ENCODE measurements around the gene RNF148.

RNF148 gene

GRCh38 chr7:122702872-122703510 is at the start of gene RNF148:
RNF148 (minus strand) TSS chr7:122702922; CDS start chr7:122702750, 172 bp downstream.
- Mint-ChIP-seq H3K27me3 (no peaks in the 10 kb centered on the region), H3K36me3 (ENCODE audit: low read depth) (no peaks in the 10 kb centered on the region), H3K4me1 (ENCODE audit: low read depth) (no peaks in the 10 kb centered on the region), H3K9me3 (peaks cover 10% of the 10 kb centered on the region), H3K27ac (no peak within 1 kb of the TSS), H3K4me3 (no peak within 1 kb of the TSS)

- H3K4me3 Mint-ChIP-seq: no peak overlapping the region
- no peaks in the 10 kb centered on the region for H3K27me3 Mint-ChIP-seq
- no peaks in the 10 kb centered on the region for H3K4me1 Mint-ChIP-seq (ENCODE audit: low read depth)
- no peak overlapping the region for H3K27ac Mint-ChIP-seq
- peaks cover 3% of the 10 kb centered on the region for H3K9me3 Mint-ChIP-seq
- no peaks in the 10 kb centered on the region for H3K36me3 Mint-ChIP-seq (ENCODE audit: low read depth)
Observed at GRCh38 chr7:122750389-122750788, 47.7 kb upstream of the RNF148 start.

GRCh38 chr7:122748195-122748594 is 45.5 kb upstream of the RNF148 start:
- H3K27me3 Mint-ChIP-seq: no peaks in the 10 kb centered on the region
- no peak overlapping the region for H3K4me3 Mint-ChIP-seq
- H3K4me1 Mint-ChIP-seq (ENCODE audit: low read depth): no peaks in the 10 kb centered on the region
- H3K9me3 Mint-ChIP-seq: peaks cover 4% of the 10 kb centered on the region
- H3K36me3 Mint-ChIP-seq (ENCODE audit: low read depth): no peaks in the 10 kb centered on the region
- H3K27ac Mint-ChIP-seq: no peak overlapping the region

GRCh38 chr7:122746948-122747347 is 44.2 kb upstream of the RNF148 start:
- no peak overlapping the region for H3K4me3 Mint-ChIP-seq
- no peaks in the 10 kb centered on the region for H3K4me1 Mint-ChIP-seq (ENCODE audit: low read depth)
- H3K27me3 Mint-ChIP-seq: no peaks in the 10 kb centered on the region
- no peak overlapping the region for H3K27ac Mint-ChIP-seq
- H3K9me3 Mint-ChIP-seq: peaks cover 4% of the 10 kb centered on the region
- H3K36me3 Mint-ChIP-seq (ENCODE audit: low read depth): no peaks in the 10 kb centered on the region

- Mint-ChIP-seq H3K36me3 (ENCODE audit: low read depth) (no peaks in the 10 kb centered on the region), H3K4me1 (ENCODE audit: low read depth) (no peaks in the 10 kb centered on the region), H3K9me3 (peaks cover 9% of the 10 kb centered on the region), H3K4me3 (no peak overlapping the region), H3K27ac (no peak overlapping the region), H3K27me3 (no peaks in the 10 kb centered on the region)
Observed at GRCh38 chr7:122743211-122743610, 40.5 kb upstream of the RNF148 start.

GRCh38 chr7:122738947-122739346 is 36.2 kb upstream of the RNF148 start:
- Mint-ChIP-seq H3K27ac (no peak overlapping the region), H3K4me3 (no peak overlapping the region), H3K27me3 (no peaks in the 10 kb centered on the region), H3K36me3 (ENCODE audit: low read depth) (no peaks in the 10 kb centered on the region), H3K4me1 (ENCODE audit: low read depth) (no peaks in the 10 kb centered on the region), H3K9me3 (peaks cover 6% of the 10 kb centered on the region)

GRCh38 chr7:122736183-122736582 is 33.5 kb upstream of the RNF148 start:
- H3K9me3 Mint-ChIP-seq: peaks cover 7% of the 10 kb centered on the region
- H3K4me1 Mint-ChIP-seq (ENCODE audit: low read depth): no peaks in the 10 kb centered on the region
- H3K27me3 Mint-ChIP-seq: no peaks in the 10 kb centered on the region
- no peaks in the 10 kb centered on the region for H3K36me3 Mint-ChIP-seq (ENCODE audit: low read depth)
- no peak overlapping the region for H3K27ac Mint-ChIP-seq
- H3K4me3 Mint-ChIP-seq: no peak overlapping the region

- no peaks in the 10 kb centered on the region for H3K4me1 Mint-ChIP-seq (ENCODE audit: low read depth)
- no peaks in the 10 kb centered on the region for H3K36me3 Mint-ChIP-seq (ENCODE audit: low read depth)
- H3K27ac Mint-ChIP-seq: no peak overlapping the region
- H3K27me3 Mint-ChIP-seq: no peaks in the 10 kb centered on the region
- H3K9me3 Mint-ChIP-seq: peaks cover 4% of the 10 kb centered on the region
- no peak overlapping the region for H3K4me3 Mint-ChIP-seq
Observed at GRCh38 chr7:122727759-122728158, 25.0 kb upstream of the RNF148 start.

- Mint-ChIP-seq H3K4me3 (no peak overlapping the region), H3K27me3 (no peaks in the 10 kb centered on the region), H3K9me3 (peaks cover 4% of the 10 kb centered on the region), H3K27ac (no peak overlapping the region), H3K4me1 (ENCODE audit: low read depth) (no peaks in the 10 kb centered on the region), H3K36me3 (ENCODE audit: low read depth) (no peaks in the 10 kb centered on the region)
Observed at GRCh38 chr7:122727354-122727753, 24.6 kb upstream of the RNF148 start.

- Mint-ChIP-seq H3K4me3 (no peak overlapping the region), H3K36me3 (ENCODE audit: low read depth) (no peaks in the 10 kb centered on the region), H3K27ac (no peak overlapping the region), H3K27me3 (no peaks in the 10 kb centered on the region), H3K9me3 (peaks cover 4% of the 10 kb centered on the region), H3K4me1 (ENCODE audit: low read depth) (no peaks in the 10 kb centered on the region)
Observed at GRCh38 chr7:122726881-122727280, 24.2 kb upstream of the RNF148 start.

GRCh38 chr7:122724366-122724765 is 21.6 kb upstream of the RNF148 start:
- Mint-ChIP-seq H3K27me3 (no peaks in the 10 kb centered on the region), H3K36me3 (ENCODE audit: low read depth) (no peaks in the 10 kb centered on the region), H3K9me3 (peaks cover 6% of the 10 kb centered on the region), H3K4me1 (ENCODE audit: low read depth) (no peaks in the 10 kb centered on the region), H3K4me3 (no peak overlapping the region), H3K27ac (no peak overlapping the region)

- Mint-ChIP-seq H3K4me1 (ENCODE audit: low read depth) (no peaks in the 10 kb centered on the region), H3K4me3 (no peak overlapping the region), H3K27ac (no peak overlapping the region), H3K9me3 (peaks cover 6% of the 10 kb centered on the region), H3K27me3 (no peaks in the 10 kb centered on the region), H3K36me3 (ENCODE audit: low read depth) (no peaks in the 10 kb centered on the region)
Observed at GRCh38 chr7:122719010-122719578, 16.4 kb upstream of the RNF148 start.

- Mint-ChIP-seq H3K27ac (no peak overlapping the region), H3K4me3 (no peak overlapping the region), H3K4me1 (ENCODE audit: low read depth) (no peaks in the 10 kb centered on the region), H3K36me3 (ENCODE audit: low read depth) (no peaks in the 10 kb centered on the region), H3K9me3 (peaks cover 6% of the 10 kb centered on the region), H3K27me3 (no peaks in the 10 kb centered on the region)
Observed at GRCh38 chr7:122717356-122718089, 14.8 kb upstream of the RNF148 start.

GRCh38 chr7:122715183-122715582 is 12.5 kb upstream of the RNF148 start:
- no peak overlapping the region for H3K27ac Mint-ChIP-seq
- no peaks in the 10 kb centered on the region for H3K27me3 Mint-ChIP-seq
- H3K36me3 Mint-ChIP-seq (ENCODE audit: low read depth): no peaks in the 10 kb centered on the region
- H3K4me3 Mint-ChIP-seq: no peak overlapping the region
- no peaks in the 10 kb centered on the region for H3K9me3 Mint-ChIP-seq
- H3K4me1 Mint-ChIP-seq (ENCODE audit: low read depth): no peaks in the 10 kb centered on the region

GRCh38 chr7:122710916-122711315 is 8.2 kb upstream of the RNF148 start:
- H3K4me3 Mint-ChIP-seq: no peak overlapping the region
- H3K4me1 Mint-ChIP-seq (ENCODE audit: low read depth): no peaks in the 10 kb centered on the region
- H3K27ac Mint-ChIP-seq: no peak overlapping the region
- no peaks in the 10 kb centered on the region for H3K27me3 Mint-ChIP-seq
- H3K36me3 Mint-ChIP-seq (ENCODE audit: low read depth): no peaks in the 10 kb centered on the region
- peaks cover 4% of the 10 kb centered on the region for H3K9me3 Mint-ChIP-seq
